Measurements from ENCODE around the gene PRPF40B.

Gene PRPF40B

DNA sequence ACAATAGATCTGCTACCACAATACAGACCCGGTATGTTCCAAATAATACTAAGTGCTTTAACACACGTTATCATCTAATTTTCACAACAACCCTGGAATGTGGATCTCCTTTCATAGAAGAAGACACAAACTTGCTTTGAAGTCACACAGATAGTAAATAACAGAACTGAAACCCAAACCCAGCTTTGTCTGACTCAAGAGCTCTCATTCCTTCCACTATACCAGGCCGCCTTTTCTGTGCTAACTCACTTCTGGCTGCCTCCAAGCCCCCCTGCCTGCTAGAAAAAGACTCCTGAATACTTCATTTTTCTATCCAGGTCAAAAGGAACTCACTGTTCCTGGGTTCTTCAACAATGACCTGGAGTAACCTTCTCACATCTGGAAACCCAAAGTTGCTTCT is 37.8 kb downstream of the PRPF40B start:
- DNase-seq = peak; percentile 35 to 37

- no peak for DNase-seq
Observed at GRCh38 chr12:49661746-49662145, 38.4 kb downstream of the PRPF40B start.

- DNase-seq = peak; percentile 90 to 91
Observed at GRCh38 chr12:49662998-49663843, 39.9 kb downstream of the PRPF40B start.

DNA sequence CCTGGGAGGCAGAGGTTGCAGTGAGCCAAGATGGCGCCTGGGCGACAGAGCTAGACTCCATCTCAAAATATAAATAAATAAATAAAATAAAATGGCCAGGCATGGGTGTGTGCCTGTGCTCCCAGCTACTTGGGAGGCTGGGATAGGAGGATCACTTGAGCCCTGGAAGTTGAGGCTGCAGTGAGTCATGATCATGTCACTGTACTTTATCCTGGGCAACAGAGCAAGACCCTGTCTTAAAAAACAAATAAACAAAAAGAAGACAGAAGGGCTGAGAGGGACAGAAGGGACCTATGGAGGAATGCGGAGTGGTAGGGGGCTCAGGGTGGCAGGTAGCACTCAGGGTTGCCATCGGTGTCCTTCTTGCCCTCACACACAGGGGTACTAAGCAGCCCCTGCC is 40.8 kb downstream of the PRPF40B start:
- no peak for DNase-seq

GRCh38 chr12:49664591-49665239 is 41.4 kb downstream of the PRPF40B start:
- no peak for DNase-seq

- no peak for DNase-seq
Observed at GRCh38 chr12:49665384-49665783, 42.0 kb downstream of the PRPF40B start.

DNA sequence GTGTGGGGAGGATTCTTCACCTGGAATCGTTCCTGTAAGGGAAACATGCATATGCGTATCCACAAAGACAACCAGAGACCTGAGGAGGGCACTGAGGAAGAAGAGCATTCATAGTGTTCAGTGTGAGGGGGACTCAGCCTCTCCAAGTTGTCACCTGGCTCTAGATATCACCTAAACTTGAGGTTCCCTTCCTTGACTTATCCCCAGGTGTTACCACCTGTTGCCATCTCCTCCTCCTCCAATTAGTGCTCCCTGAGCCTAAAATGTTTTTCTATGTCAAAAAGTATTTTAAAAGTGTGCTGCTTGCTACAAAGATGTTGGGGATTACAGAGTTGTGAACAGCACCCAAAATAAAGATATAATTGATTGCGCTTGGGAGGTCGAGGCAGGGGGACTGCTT is 42.8 kb downstream of the PRPF40B start:
- DNase-seq = no peak

GRCh38 chr12:49667325-49668090 is 44.1 kb downstream of the PRPF40B start:
- no peak for DNase-seq

GRCh38 chr12:49669796-49670195 is 46.4 kb downstream of the PRPF40B start:
- DNase-seq = no peak

DNA sequence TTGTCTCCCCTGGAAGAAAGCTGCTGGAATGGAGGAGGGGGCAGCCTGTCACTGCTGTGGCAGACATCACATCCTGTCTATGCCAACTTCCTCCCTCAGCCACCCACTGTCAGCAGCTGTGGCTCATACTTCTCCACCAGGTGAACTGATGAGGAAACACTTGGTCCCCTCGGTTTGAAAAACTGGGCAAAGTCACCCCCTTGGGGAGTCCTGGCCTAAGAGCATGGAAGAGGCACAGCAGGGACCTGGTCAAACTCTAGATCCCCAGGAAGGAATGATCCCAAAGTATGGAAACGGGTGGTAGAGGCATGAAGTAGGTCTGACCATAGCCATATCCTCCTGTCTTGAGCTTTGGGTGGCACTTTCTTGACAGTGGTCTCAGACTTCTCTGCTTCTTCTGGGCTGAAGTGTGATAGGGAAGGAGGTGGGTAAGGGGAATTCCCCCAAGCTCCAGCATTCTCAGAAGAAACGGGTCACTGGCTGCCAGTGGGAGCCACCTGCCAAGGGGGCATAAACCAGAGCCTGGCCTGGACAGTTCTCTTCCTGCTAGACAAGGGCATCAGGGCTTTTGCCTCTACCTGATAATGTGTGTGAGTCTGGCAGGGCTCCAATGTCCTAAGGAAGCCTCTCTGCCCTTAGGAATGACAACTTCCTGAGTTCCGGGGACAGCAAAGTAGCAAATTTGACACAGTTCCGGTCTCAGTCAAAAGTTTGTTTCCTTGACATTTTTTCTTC is 47.8 kb downstream of the PRPF40B start:
- DNase-seq = peak in 1 of 2 donors; percentile 48

DNA sequence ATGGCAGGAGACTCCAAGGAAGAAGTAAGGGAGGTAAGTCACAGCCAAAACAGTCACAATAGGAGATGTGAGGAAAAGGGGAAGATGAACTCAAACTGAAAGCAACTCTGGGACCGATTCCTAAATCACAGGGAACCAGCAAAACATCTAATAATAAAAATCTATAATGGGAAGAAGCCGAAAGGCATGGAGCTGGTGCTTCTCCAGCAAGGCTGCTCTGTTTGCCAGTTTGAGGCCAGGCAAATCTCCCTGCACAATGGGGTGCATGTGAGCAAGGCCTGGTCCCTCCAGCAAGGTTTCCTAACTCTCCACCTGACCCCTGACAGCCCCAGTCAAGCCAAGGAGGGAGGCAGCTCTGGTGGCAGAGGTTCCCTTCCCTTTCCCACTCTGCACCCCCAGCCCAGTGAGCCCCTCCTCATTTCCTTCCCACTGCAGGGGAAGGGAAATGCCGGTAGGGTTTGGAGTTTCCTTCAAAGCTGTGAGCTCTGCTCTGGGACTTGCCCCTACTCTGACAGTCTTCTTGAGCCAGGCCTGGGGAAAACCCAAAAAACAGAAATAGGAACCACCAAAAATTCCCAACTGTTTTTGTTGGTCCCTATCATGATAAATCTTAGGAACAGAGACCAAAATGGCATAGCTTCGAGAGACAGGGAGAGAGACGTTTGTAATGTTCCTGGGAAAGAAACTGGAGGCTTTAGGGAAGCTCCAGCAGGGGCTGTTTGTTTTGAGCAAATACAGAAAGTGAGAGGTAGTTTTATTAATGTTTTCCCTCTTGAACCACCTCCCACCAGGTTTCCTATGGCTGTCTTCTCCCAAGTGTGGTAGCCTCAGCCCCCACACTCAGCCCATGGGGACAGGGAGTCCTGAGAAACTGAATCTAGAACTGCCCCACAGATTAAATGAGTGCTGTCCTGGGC is 49.2 kb downstream of the PRPF40B start:
- peak; percentile 31 to 34 for DNase-seq

- peak in 1 of 2 donors; percentile 33 for DNase-seq
Observed at GRCh38 chr12:49673446-49674317, 50.3 kb downstream of the PRPF40B start.

DNA sequence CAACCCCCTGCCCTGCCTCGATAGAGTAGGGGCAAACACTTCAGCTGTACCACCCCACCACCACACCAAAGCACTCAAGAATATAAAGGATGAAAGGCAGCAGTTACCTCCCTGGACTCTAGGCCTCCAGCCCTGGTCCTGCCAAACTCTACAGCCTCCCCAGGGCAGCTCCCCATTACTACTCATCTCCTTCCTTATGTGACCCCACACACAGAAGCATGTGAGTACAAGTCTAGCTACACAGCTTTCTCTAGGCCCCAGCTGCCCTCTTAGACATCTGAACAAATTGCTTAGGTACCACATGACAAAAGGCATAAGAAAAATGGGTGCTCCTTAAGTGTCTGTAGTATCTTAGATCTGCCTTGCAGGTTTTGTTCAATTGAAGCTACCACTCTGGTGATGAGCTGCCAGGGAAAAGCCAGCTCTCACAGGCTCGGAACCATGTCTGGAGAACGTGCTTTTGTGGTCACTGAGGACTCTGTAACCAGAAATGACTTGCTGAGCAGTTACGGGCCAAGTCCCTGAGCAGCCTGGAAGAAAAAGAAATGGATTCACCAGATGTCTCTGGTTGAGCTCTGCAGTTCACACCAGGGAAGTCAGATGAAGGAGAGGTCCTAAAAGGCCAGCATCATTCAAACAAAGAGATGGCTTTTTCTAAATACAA is 51.1 kb downstream of the PRPF40B start:
- no peak for DNase-seq

GRCh38 chr12:49675137-49675536 is 51.8 kb downstream of the PRPF40B start:
- DNase-seq = no peak

- DNase-seq = no peak
Observed at GRCh38 chr12:49678711-49679110, 55.4 kb downstream of the PRPF40B start.

GRCh38 chr12:49680075-49680474 is 56.7 kb downstream of the PRPF40B start:
- DNase-seq = no peak

GRCh38 chr12:49683599-49684309 is 60.4 kb downstream of the PRPF40B start:
- DNase-seq = no peak

DNA sequence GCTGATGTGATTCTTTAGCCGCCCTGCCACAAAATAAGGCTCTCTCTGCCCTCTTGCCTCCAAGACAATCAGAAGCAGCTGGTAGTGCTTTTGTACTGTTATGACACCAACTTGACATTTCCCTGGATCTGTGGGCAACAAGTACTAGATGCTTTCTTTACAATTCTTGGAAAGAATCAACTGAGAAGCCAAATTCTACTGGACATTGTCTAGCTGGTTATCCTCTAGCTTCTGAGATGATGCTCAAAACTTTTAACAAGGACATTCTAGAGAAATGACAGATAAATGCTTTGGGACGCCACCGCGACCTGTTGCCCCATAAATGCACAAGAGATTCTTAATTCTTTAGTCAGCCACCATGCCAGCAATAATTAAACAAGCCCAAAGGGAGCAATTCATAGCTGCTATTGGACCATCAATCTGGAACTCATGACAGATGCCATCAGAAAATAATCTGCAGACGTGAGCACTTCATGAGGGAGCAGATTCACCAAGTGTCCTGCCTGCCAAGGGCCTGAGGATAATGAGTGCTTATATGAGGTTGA is 61.0 kb downstream of the PRPF40B start:
- DNase-seq = no peak

GRCh38 chr12:49687941-49688340 is 64.6 kb downstream of the PRPF40B start:
- DNase-seq = no peak

All from inflammatory macrophage (primary cell).